HG03139 (cell line): ENCODE data around the gene CDC42BPB.

Experiments used
- ATAC-seq: cut with Tn5 transposase; IDR thresholded peaks from one replicate; pipeline ENCODE4 v1.9.1; 2021; ENCODE audit not compliant: unreplicated experiment

Gene CDC42BPB

DNA sequence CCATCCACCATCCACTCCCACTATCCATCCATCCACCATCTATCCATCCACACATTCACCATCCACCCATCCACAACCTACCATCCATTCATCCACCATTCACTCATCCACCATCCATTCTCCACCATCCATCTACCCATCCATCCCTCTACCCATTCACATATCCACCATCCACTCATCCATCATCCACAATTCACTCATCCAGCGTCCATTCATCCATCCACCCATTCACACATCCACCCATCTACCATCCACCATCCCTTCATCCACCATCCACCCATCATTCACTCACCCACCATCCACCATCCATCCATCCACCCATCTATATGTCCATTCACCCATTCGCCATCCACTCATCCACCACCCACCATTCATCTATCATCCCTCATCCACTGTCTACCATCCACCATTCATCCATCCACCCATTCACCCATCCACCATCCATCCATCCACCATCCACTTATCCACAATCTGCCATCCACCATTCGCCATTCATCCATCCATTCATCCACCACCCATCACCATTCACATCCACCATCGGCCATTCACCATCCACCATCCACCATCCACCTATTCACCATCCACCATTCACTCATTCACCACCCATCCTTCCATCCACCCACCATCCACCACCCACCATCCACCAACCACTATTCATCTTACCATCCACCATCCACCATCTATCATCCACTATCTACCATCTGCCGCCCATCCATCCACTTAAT, 136.9 kb downstream of the CDC42BPB start:
- no peak for ATAC-seq

- no peak for ATAC-seq
Observed at GRCh38 chr14:102918438-102918837, 138.9 kb downstream of the CDC42BPB start.

GRCh38 chr14:102917469-102918211, 139.7 kb downstream of the CDC42BPB start:
- ATAC-seq: no peak

DNA sequence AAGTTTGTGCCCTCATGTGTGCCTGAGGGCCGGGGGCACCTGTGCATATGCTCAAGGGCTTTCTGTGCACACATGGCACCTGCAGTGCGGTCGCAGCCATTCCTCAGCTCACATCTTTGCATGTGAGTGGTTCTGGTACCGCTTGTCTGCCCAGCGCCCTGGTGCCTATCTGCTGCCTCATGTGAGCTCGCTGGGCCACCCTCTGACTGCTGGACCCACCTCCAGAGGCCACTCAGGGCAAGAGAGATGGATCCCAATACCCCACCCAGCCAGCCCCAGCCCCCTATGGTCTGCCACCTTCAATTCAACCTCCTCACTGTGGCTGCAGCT, 140.3 kb downstream of the CDC42BPB start:
- ATAC-seq: no peak

- no peak for ATAC-seq
Observed at GRCh38 chr14:102916347-102917055, 140.8 kb downstream of the CDC42BPB start.

- no peak for ATAC-seq
Observed at GRCh38 chr14:102915292-102916110, 141.8 kb downstream of the CDC42BPB start.

DNA sequence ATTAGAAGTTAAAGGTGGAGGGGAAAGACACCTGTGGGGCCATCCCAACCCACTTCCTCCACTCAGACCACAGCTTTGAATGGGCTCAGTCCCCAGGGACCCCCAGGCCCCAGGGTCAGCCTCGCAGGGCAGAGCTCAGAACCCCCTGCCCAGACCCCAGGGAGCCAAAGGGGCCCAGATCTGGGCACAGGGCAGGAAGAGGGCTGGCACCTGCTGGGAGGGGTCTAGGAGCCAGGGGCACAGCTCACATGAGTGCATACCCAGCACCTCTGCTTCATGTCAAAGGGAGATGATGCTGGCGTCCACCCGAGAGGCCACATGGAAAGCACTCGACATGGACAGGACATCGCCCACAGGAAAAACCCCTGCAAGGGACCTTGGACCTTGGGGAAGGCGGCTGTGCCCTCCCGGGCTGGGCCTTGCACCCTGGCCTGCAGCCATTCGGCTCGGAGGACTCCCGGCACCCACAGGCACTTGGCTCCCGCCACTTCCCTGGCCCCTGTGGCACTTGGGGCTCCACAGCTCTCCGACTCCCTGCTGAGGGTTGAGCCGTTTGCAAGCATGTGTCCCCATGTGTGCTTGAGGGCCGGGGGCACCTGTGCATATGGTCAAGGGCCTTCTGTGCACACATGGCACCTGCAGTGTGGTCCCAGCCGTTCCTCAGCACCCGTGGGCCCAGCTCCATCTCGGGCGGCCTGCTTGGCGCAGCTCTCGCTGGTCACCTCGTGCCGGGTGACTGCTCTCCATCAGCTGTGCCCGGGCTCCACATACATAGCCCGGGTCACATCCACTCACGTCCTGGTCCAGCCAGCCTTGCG, 142.7 kb downstream of the CDC42BPB start:
- no peak for ATAC-seq

DNA sequence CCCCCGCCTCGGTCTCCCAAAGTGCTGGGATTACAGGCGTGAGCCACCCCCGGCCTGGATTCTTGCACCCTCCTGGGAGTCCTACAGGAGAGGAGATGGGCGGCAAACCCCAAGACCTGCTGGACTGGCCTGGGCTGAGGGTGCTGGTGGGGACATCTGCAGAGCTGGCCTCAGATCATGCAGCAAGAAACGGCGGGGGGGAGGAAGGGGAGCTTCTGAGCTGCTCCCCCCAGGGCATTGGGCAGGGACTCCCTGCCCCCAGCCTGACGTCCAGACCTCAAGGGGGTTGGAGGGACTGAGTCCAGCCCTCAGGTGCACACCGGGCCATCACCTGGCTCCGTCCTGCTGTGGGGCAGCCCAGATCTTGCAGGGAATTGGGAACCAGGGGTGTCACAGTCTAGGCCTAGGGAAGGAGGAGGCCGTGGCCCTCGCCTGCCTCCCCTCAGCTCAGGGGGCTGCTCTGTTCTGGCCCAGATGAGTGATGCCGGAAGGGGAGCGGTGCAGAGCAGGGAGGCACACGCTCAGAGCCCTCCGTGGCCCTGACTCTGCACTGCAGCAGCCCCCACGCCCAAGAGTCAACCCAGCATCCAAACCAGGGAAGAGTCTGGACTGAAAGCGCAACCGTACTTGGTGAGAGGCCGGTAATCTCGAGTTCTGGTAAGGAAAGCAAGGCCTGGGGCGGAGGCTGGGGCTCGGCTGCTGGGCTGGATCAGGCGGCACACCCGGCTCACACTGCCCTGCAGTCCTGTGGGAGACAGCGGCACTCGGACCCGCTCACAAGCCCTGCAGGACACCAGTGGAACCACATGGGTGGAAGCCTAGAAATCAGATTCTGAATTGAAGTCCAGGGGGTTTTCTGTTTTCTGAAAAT, 143.8 kb downstream of the CDC42BPB start:
- no peak for ATAC-seq

DNA sequence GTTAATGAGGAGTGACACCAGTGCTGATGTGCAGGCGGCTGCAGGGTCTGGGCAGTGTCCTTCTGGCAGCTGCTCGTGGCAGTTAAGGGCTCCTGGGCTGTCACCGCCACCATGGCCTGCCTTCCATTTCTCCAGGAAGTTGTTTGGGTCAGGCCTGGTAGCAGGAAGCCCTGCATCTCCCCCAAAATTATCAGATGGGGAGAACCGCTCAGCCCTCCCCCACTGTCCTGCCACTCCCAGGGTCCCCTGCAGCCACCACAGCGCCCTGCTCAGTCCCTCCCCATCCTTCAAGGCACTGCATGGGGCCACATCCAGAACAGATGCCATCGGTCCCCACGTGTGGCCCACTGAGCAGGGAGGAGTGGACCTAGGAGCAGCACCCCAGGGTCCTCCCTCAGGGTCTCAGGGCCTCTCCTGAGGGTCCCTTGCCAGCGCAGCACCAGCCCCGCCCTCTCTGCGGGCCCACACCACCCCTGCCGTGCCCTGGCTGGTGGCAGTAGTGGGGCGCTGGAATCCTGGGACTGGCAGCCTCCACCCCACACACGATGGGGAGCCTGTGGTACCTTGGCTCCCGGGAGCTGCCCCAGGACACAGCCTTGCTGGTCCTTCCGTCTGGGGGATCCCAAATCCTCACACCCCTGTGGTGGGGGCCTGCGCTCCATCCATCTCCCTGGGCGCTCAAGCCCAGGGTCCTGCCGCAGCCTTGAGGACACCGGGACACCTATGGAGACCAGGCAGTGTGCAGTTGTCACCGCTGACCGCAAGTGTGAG, 145.2 kb downstream of the CDC42BPB start:
- ATAC-seq: no peak

GRCh38 chr14:102911541-102911951, 145.8 kb downstream of the CDC42BPB start:
- no peak for ATAC-seq

DNA sequence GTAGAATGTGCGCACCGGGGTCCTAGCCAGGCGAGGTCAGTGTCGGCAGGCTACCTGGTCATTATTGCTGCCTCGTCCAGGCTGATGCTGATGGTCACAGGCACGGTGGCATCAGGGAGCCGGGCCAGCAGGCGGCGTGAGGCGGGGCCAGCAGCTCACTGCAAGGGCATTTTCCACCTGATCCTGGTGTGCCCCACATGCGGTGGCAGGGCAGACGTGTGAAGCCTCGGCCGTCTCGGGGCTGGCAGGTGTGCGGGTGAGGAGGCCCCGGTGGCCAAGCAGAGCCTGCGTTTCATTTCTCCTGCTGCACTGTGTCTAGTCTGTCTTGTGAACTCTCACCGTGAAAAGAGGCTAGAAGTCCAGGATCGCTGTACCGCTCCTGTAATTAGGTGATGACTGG, 146.9 kb downstream of the CDC42BPB start:
- ATAC-seq: no peak

DNA sequence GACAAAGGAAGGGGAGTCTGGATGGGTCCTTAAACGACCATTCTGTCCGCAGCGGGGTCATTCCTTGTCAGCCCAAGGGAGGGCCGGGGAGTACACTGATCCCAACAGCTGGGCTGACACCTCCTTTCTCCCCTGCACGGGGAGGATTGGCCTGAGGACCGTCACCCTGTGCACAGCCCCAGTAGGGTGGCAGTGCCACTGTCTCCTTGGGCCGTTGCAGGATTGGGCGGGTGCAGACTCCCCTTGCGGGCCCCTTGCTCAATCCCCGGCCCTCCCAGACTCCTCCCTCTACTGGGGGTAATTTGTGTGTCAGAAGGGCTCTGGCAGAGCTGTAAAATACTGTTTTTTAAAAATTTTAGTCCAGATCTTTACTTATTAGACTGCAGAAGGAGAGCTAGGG, 147.4 kb downstream of the CDC42BPB start:
- ATAC-seq: no peak

- no peak for ATAC-seq
Observed at GRCh38 chr14:102909462-102909861, 147.9 kb downstream of the CDC42BPB start.

- no peak for ATAC-seq
Observed at GRCh38 chr14:102908766-102909455, 148.4 kb downstream of the CDC42BPB start.

GRCh38 chr14:102907980-102908730, 149.2 kb downstream of the CDC42BPB start:
- no peak for ATAC-seq

GRCh38 chr14:102907303-102907844, 150.0 kb downstream of the CDC42BPB start:
- no peak for ATAC-seq
